ENCODE measurements around the gene USP3. TPM values are rescaled to one million over a fixed set of nuclear protein-coding genes. Genes with fewer than 3 reads are reported as not detected.

USP3 gene
- total RNA-seq, 2 experiments from 2014 or later, result 62.7 to 70.8 TPM

- Mint-ChIP-seq H3K27me3 (no peaks in the 10 kb centered on the region), H3K9me3 (no peaks in the 10 kb centered on the region), H3K4me1 (peaks cover 2% of the 10 kb centered on the region), H3K4me3 (no peak overlapping the region), H3K27ac (no peak overlapping the region), H3K36me3 (ENCODE audit: low read depth) (peaks cover 68% of the 10 kb centered on the region)
- ChIA-PET CTCF (interaction anchor here (1.0 to 3.8 kb wide), 5 partner anchors 9 to 263 kb away, joined by 3 to 17 read pairs (median 5); no protein-coding TSS in a partner anchor), POLR2A (no interaction called here)
- DNase-seq, result no peak
Observed at GRCh38 chr15:63626955-63627354, 122.6 kb downstream of the USP3 start.

- no peak overlapping the region for H3K27ac Mint-ChIP-seq
- no peaks in the 10 kb centered on the region for H3K9me3 Mint-ChIP-seq
- H3K4me1 Mint-ChIP-seq, result peaks cover 2% of the 10 kb centered on the region
- ChIA-PET CTCF (interaction anchor here (2.2 to 3.8 kb wide), 3 partner anchors 8 to 18 kb away, joined by 5 to 17 read pairs (median 8); no protein-coding TSS in a partner anchor), POLR2A (no interaction called here)
- no peak for DNase-seq
- no peak overlapping the region for H3K4me3 Mint-ChIP-seq
- no peaks in the 10 kb centered on the region for H3K27me3 Mint-ChIP-seq
- peaks cover 64% of the 10 kb centered on the region for H3K36me3 Mint-ChIP-seq (ENCODE audit: low read depth)
Observed at GRCh38 chr15:63628123-63628822, 123.9 kb downstream of the USP3 start.

GRCh38 chr15:63630036-63630751 is 125.8 kb downstream of the USP3 start:
- Mint-ChIP-seq H3K4me1 (peaks cover 2% of the 10 kb centered on the region), H3K36me3 (ENCODE audit: low read depth) (peaks cover 65% of the 10 kb centered on the region), H3K27me3 (no peaks in the 10 kb centered on the region), H3K9me3 (no peaks in the 10 kb centered on the region), H3K27ac (no peak overlapping the region), H3K4me3 (no peak overlapping the region)
- POLR2A ChIA-PET, result interaction anchor here (0.7 kb wide), 1 partner anchor 125 kb away, joined by 3 read pairs; no protein-coding TSS in a partner anchor
- no peak for DNase-seq
- CTCF ChIA-PET, result interaction anchor here (0.5 to 3.8 kb wide), 3 partner anchors 14 to 104 kb away, joined by 3 to 17 read pairs (median 4); no protein-coding TSS in a partner anchor

- no peaks in the 10 kb centered on the region for H3K27me3 Mint-ChIP-seq
- no peak overlapping the region for H3K4me3 Mint-ChIP-seq
- H3K27ac Mint-ChIP-seq, result no peak overlapping the region
- no peaks in the 10 kb centered on the region for H3K9me3 Mint-ChIP-seq
- DNase-seq, result no peak
- peaks cover 69% of the 10 kb centered on the region for H3K36me3 Mint-ChIP-seq (ENCODE audit: low read depth)
- H3K4me1 Mint-ChIP-seq, result peaks cover under 1% of the 10 kb centered on the region
- POLR2A ChIA-PET, result no interaction called here
- CTCF ChIA-PET, result interaction anchor here (0.9 to 2.8 kb wide), 3 partner anchors 19 to 27 kb away, joined by 3 to 12 read pairs (median 3); no protein-coding TSS in a partner anchor
Observed at GRCh38 chr15:63633312-63633711, 128.9 kb downstream of the USP3 start.

- Mint-ChIP-seq H3K4me3 (no peak overlapping the region), H3K27me3 (no peaks in the 10 kb centered on the region), H3K27ac (no peak overlapping the region), H3K36me3 (ENCODE audit: low read depth) (peaks cover 72% of the 10 kb centered on the region), H3K9me3 (no peaks in the 10 kb centered on the region), H3K4me1 (peaks cover 7% of the 10 kb centered on the region)
- POLR2A ChIA-PET, result no interaction called here
- CTCF ChIA-PET, result interaction anchor here (0.8 to 1.6 kb wide), 2 partner anchors 20 to 435 kb away, joined by 3 read pairs; no protein-coding TSS in a partner anchor
- no peak for DNase-seq
Observed at GRCh38 chr15:63634154-63634553, 129.8 kb downstream of the USP3 start.

- CTCF ChIA-PET, result interaction anchor here (0.5 to 1.7 kb wide), 4 partner anchors 9 to 373 kb away, joined by 3 to 5 read pairs (median 4); no protein-coding TSS in a partner anchor
Observed at GRCh38 chr15:63636518-63637061, 132.2 kb downstream of the USP3 start.

GRCh38 chr15:63638839-63639238 is 134.4 kb downstream of the USP3 start:
- ChIA-PET POLR2A (no interaction called here), CTCF (interaction anchor here (0.6 to 1.1 kb wide), 2 partner anchors 85 to 91 kb away, joined by 3 read pairs; no protein-coding TSS in a partner anchor)
- no peak for DNase-seq
- Mint-ChIP-seq H3K27ac (no peak overlapping the region), H3K9me3 (no peaks in the 10 kb centered on the region), H3K4me1 (peaks cover 7% of the 10 kb centered on the region), H3K4me3 (no peak overlapping the region), H3K27me3 (no peaks in the 10 kb centered on the region), H3K36me3 (ENCODE audit: low read depth) (peaks cover 64% of the 10 kb centered on the region)

More at GRCh38 chr15:63636518-63637061, 132.2 kb downstream of the USP3 start:
- DNase-seq, result no peak
- no peaks in the 10 kb centered on the region for H3K9me3 Mint-ChIP-seq
- no peak overlapping the region for H3K27ac Mint-ChIP-seq
- POLR2A ChIA-PET, result no interaction called here
- H3K4me1 Mint-ChIP-seq, result peaks cover 7% of the 10 kb centered on the region
- H3K36me3 Mint-ChIP-seq (ENCODE audit: low read depth), result peaks cover 71% of the 10 kb centered on the region
- no peak overlapping the region for H3K4me3 Mint-ChIP-seq
- H3K27me3 Mint-ChIP-seq, result no peaks in the 10 kb centered on the region

- H3K4me1 Mint-ChIP-seq, result peaks cover 7% of the 10 kb centered on the region
- H3K36me3 Mint-ChIP-seq (ENCODE audit: low read depth), result peaks cover 63% of the 10 kb centered on the region
- H3K4me3 Mint-ChIP-seq, result no peak overlapping the region
- H3K9me3 Mint-ChIP-seq, result no peaks in the 10 kb centered on the region
- CTCF ChIA-PET, result interaction anchor here (0.6 to 1.3 kb wide), 2 partner anchors 35 to 143 kb away, joined by 3 read pairs; no protein-coding TSS in a partner anchor
- H3K27ac Mint-ChIP-seq, result no peak overlapping the region
- DNase-seq, result no peak
- H3K27me3 Mint-ChIP-seq, result no peaks in the 10 kb centered on the region
- POLR2A ChIA-PET, result no interaction called here
Observed at GRCh38 chr15:63640146-63640545, 135.8 kb downstream of the USP3 start.

Other genes with a start within 250 kb of the USP3 start
- 1 to 10 TPM; 7.3 to 9.1 TPM for gene APH1B, start 227.0 kb upstream of the USP3 start, total RNA-seq
- gene CA12, start 122.7 kb upstream of the USP3 start, total RNA-seq, result not detected
- gene FBXL22, start 92.8 kb downstream of the USP3 start, total RNA-seq, result under 1 TPM; 0.79 to 0.81 TPM